ENCODE measurements around the gene LTC4S.

DNA sequence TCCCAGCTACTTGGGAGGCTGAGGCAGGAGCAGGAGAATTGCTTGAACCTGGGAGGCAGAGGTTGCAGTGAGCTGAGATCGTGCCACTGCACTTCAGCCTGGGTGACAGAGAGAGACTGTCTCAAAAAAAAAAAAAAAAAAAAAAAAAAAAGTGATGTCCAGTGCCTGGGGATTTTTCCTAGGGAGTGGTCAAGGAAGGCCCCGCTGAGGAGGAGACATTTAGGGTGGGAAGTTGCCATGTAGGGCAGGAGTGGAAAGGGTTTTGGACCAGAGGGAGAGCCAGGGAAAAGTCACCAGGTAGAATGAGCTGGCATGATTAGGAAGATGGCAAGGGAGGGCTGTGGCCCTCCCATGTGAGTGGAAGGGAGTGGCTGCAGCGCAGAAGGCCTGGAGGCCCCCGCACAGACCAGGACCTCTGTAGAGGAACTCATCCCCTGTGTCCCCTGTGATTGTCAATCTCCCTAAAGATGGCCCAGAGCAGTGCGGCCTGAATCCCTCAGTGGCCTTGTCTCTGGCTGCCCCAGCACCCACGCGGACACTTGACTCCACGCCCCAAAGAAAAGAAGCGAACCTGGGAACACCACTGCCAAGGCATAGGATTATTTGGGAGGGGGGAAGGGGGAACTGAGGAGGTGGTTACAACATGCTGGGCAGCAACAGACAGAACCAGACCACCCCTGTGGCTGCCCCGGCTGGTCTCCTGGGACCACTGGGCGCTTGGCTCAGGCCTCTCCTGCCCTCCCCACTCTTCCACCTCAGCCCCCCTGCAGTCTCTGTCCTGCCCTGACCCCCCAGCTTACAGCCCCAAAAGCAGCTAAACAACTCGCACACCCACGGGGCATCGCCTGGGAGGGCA lies 24.3 kb downstream of the LTC4S start:
- TF ChIP-seq, protein P1, sequence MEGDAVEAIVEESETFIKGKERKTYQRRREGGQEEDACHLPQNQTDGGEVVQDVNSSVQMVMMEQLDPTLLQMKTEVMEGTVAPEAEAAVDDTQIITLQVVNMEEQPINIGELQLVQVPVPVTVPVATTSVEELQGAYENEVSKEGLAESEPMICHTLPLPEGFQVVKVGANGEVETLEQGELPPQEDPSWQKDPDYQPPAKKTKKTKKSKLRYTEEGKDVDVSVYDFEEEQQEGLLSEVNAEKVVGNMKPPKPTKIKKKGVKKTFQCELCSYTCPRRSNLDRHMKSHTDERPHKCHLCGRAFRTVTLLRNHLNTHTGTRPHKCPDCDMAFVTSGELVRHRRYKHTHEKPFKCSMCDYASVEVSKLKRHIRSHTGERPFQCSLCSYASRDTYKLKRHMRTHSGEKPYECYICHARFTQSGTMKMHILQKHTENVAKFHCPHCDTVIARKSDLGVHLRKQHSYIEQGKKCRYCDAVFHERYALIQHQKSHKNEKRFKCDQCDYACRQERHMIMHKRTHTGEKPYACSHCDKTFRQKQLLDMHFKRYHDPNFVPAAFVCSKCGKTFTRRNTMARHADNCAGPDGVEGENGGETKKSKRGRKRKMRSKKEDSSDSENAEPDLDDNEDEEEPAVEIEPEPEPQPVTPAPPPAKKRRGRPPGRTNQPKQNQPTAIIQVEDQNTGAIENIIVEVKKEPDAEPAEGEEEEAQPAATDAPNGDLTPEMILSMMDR (IDR thresholded peaks at IDR 0.05), result no peak
- no peak for TF ChIP-seq EP300 (IDR thresholded peaks at IDR 0.05)
- no peak for TF ChIP-seq POLR2A (IDR thresholded peaks at IDR 0.05)

Measured in stomach (tissue), 4 donors.